C4-2B (cell line): ENCODE measurements around the gene GNLY.

Source experiments
- ZFX ChIP-seq: fragments of 450-650 bp; IDR thresholded peaks from 2 replicates; pipeline ENCODE4 v1.6.1; 2017
- TF ChIP-seq, protein P1 (sequence below): fragments of 450-650 bp; conservative IDR thresholded peaks from 2 replicates; pipeline ENCODE4 v1.5.1; 2017; ENCODE audit warnings: mild to moderate bottlenecking

DNA sequence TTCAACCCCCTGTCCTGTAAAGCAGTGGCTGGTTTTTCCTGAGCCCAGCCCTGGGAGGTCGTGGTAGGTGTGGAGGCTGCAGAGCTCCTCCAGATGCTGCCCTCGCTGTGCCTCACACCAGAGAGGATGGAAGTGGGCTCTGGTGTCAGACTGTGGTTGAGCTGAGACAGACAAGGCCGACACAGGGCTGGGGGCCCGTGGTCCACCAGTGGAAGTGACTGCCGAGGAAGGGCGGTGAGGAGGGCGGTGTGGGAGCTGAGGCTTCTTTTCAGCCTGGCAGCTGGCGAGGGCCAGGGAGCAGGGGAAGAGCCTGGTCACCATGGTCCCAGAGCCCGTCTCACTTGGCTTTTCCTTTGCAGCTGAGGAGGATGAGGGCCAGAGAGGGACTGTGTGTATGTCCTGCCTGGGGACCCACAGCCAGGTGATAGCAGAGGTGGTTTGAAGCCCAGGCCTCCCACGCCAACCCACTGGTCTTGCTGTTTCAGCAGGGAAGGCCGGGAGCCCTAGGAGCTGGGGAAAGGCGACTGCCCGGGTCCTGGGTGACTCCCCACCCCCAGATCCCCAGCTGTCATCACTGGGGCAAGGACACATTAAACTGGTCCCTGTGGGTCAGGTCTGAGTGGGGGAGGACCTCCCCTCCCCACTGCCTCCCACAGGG is 34.7 kb upstream of the GNLY start:
- TF ChIP-seq, protein P1, sequence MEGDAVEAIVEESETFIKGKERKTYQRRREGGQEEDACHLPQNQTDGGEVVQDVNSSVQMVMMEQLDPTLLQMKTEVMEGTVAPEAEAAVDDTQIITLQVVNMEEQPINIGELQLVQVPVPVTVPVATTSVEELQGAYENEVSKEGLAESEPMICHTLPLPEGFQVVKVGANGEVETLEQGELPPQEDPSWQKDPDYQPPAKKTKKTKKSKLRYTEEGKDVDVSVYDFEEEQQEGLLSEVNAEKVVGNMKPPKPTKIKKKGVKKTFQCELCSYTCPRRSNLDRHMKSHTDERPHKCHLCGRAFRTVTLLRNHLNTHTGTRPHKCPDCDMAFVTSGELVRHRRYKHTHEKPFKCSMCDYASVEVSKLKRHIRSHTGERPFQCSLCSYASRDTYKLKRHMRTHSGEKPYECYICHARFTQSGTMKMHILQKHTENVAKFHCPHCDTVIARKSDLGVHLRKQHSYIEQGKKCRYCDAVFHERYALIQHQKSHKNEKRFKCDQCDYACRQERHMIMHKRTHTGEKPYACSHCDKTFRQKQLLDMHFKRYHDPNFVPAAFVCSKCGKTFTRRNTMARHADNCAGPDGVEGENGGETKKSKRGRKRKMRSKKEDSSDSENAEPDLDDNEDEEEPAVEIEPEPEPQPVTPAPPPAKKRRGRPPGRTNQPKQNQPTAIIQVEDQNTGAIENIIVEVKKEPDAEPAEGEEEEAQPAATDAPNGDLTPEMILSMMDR: no peak
- TF ChIP-seq ZFX: no peak
